PFSK-1 (cell line): ENCODE results near the gene KLF18.

Experiments
- FOXP2 ChIP-seq: optimal IDR thresholded peaks from 2 replicates; pipeline ENCODE3; 2011; ENCODE audit warnings: borderline replicate concordance, control low read depth, inconsistent platforms; ENCODE audit not compliant: insufficient read depth; ENCODE audit errors: extremely low read length, extremely low read depth
- POLR2AphosphoS5 ChIP-seq: IDR thresholded peaks from 2 replicates; pipeline ENCODE4 v1.6.1; 2012; ENCODE audit warnings: low read depth, mild to moderate bottlenecking, control low read depth, low read length, moderate library complexity
- REST ChIP-seq, 2 experiments: IDR thresholded peaks; 2 replicates each; pipeline versions ENCODE4 v1.6.1 to v1.8.0; 2011 to 2012; ENCODE audit warnings: low read depth in 2 of 2, low read length in 2 of 2, control low read depth in 1 of 2, inconsistent platforms in 1 of 2, mild to moderate bottlenecking in 1 of 2, moderate library complexity in 1 of 2; ENCODE audit not compliant: insufficient read depth in 1 of 2
- SIN3A ChIP-seq: IDR thresholded peaks from 2 replicates; pipeline ENCODE4 v1.6.1; 2012; ENCODE audit warnings: mild to moderate bottlenecking, low read length, moderate library complexity, borderline replicate concordance; ENCODE audit not compliant: insufficient read depth
- TAF1 ChIP-seq: IDR thresholded peaks from 2 replicates; pipeline ENCODE4 v1.6.1; 2012; ENCODE audit warnings: low read length, control low read depth, borderline replicate concordance; ENCODE audit not compliant: insufficient read depth

KLF18 gene

GRCh38 chr1:44112486-44112885, 28.9 kb downstream of the KLF18 start:
- no peak for TF ChIP-seq FOXP2
- no peak for TF ChIP-seq TAF1
- TF ChIP-seq REST (IDR thresholded peaks at IDR 0.05; ENCODE audit: insufficient read depth in 1 of 2, low read depth in 2 of 2, low read length in 2 of 2), result no peak
- TF ChIP-seq SIN3A, result no peak
- no peak for TF ChIP-seq POLR2AphosphoS5

GRCh38 chr1:44111861-44112260, 29.6 kb downstream of the KLF18 start:
- TF ChIP-seq REST (IDR thresholded peaks at IDR 0.05; ENCODE audit: insufficient read depth in 1 of 2, low read depth in 2 of 2, low read length in 2 of 2) (no peak), POLR2AphosphoS5 (no peak), SIN3A (no peak), TAF1 (no peak), FOXP2 (no peak)

- TF ChIP-seq SIN3A (no peak), TAF1 (no peak), FOXP2 (no peak), POLR2AphosphoS5 (no peak), REST (IDR thresholded peaks at IDR 0.05; ENCODE audit: insufficient read depth in 1 of 2, low read depth in 2 of 2, low read length in 2 of 2) (no peak)
Observed at GRCh38 chr1:44110916-44111315, 30.5 kb downstream of the KLF18 start.

- no peak for TF ChIP-seq REST (IDR thresholded peaks at IDR 0.05; ENCODE audit: insufficient read depth in 1 of 2, low read depth in 2 of 2, low read length in 2 of 2)
- TF ChIP-seq TAF1, result no peak
Observed at GRCh38 chr1:44108971-44109370, 32.5 kb downstream of the KLF18 start.

- no peak for TF ChIP-seq REST (IDR thresholded peaks at IDR 0.05; ENCODE audit: insufficient read depth in 1 of 2, low read depth in 2 of 2, low read length in 2 of 2)
- TF ChIP-seq TAF1, result no peak
- no peak for TF ChIP-seq POLR2AphosphoS5
- no peak for TF ChIP-seq FOXP2
- TF ChIP-seq SIN3A, result no peak
Observed at GRCh38 chr1:44108241-44108640, 33.2 kb downstream of the KLF18 start.
